LHCN-M2 (cell line): ENCODE results near the gene KLHL24. TPM values are rescaled to one million over a fixed set of nuclear protein-coding genes. Genes with fewer than 3 reads are reported as not detected.
"Not testable (repeated sequence)": the region's sequence is repeated elsewhere in the genome, so short reads cannot be mapped to it uniquely, and the experiment has no call there.

Experiments used
- DNase-seq: peaks from one replicate; pipeline ENCODE4 v3.0.0-alpha.2; 2012; ENCODE audit warnings: low read depth
- total RNA-seq: library from RNA; depleted of rRNA; stranded (reverse); fragments of >200 nt; gene quantifications from 2 replicates; pipeline ENCODE4 v1.2.3, GENCODE V29; 2014

The KLHL24 gene
- total RNA-seq, 1 experiment from 2014 or later = 20.3 TPM

DNA sequence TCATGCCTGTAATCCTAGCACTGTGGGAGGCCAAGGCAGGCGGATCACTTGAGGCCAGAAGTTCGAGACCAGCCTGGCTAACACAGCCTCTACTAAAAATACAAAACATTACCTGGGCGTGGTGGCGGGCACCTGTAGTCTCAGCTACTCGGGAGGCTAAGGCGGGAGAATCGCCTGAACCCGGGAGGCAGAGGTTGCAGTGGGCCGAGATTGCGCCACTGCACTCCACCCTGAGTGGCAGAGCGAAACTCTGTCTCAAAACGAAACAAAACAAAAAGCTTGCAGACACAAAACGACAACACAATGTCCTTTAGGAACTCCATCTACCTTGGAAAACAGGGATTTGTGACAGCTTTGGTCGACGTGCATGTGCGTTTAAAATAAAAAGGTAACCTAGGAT lies 716 bp upstream of the KLHL24 start:
- DNase-seq = no peak

- DNase-seq = no peak
These were observed 354 bp upstream of the KLHL24 start for GRCh38 chr3:183635107-183635430.

DNA sequence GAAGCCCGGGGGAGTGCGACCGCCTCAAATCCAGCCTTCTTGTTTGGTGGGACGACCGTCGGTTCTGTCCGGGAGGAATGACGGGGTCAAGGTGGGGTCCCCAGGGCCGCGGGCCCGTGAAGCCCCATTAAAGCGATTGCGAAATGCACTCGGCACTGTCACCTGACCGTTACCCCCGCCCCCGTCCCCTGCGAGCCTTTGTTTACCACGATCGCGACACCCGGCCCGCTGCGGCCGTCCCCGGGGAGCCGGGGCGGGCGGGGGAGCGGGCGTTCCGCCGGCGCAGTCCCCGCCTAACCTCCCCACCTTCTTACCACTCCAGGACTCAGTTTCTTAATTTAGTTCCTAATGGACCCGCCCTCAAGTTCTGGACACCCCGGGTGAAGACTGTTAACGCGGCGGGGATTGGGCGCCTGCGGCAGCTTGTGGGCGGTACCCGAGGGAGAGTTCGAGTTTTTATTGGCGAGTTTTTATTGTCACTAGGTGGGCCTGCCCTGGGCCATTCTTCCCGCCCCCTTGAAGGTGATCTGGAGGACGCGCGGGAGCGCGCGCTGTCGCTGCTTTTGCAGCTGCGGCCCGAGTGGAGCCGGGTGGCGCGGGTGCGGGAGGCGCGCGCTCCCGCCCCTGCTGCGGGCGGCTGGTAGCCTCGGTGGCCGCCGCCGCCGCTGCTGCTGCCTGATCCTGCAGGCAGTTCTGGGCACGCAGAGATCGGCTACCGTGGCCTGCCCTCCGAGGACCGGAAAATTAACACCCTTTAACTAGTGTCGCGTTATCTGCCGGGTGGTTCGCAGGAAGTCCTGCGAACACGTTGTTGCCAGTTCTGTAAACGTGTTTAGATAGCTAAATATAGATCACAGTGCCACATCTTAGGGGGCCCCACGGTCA lies 1.0 kb downstream of the KLHL24 start:
- DNase-seq = peak; percentile 91

- no peak for DNase-seq
These were observed 1.7 kb downstream of the KLHL24 start for GRCh38 chr3:183637106-183637486.

DNA sequence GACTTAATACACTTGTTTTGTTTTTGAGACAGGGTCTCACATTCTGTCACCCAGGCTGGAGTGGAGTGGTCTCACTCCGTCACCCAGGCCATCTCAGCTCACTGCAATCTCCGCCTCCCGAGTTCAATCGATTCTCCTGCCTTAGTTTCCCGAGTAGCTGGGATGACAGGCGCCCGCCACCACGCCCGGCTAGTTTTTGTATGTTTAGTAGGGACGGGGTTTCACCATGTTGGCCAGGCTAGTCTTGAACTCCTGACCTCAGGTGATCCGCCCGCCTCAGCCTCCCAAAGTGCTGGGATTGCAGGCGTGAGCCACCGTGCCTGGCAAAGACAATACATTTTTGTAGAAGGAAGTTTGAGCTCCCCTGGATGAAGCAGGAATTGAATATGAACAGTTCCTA lies 2.2 kb downstream of the KLHL24 start:
- not testable (repeated sequence) for DNase-seq

DNA sequence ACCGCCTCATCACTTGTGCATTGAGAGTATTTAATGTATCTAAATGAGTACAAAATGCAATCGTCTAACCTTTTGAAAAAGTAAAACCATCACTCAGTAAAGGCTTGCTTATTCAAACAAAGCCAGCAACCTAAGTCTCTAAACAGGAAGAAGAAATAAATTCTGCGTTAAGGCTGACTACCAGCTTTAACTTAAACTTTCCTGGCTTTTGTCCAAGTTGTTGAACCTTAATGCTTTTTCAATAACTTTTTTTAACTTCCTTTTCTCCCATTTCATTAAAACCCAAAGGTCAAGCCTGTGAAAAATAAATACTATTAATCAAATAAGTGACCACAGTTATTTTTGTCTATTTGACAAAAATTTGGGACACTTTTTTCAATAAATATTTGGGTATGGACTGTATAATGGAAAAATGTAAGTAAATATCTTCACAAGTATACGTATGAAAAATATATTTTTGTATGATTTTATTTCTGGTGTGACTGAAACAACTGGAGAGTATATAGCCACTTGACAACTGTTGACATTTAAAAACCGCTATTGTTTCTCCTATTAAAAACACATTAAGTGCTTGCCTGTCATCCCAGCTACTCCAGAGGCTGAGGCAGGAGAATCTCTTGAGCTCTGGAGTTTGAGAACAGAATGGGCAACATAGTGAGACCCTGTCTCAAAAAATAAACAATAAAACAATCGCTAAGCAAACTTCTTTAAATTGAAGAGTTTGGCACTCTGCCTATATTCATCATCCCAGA lies 2.9 kb downstream of the KLHL24 start:
- DNase-seq = no peak

- not testable (repeated sequence) for DNase-seq
These were observed 5.2 kb downstream of the KLHL24 start for GRCh38 chr3:183640635-183641034.

- no peak for DNase-seq
These were observed 6.5 kb downstream of the KLHL24 start for GRCh38 chr3:183641882-183642281.

DNA sequence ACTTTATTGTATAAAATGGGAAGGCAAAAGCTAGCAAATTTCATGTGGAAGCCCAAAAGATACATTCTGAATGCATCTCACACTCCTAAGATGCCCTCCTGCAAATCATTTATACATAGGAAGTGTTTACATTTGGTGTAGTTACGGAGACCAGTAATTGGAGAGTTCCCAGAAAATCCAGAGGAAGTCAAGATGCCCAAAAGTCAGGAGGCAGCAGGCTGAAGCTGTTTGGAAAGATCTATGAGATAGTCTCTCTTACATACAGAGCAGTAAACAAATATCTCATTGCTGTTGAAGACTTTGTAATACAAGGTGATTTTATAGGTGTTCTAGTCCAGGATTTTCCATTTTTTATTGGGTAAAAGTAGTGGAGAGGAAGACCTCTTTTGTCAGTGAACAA lies 8.8 kb downstream of the KLHL24 start:
- DNase-seq = no peak

GRCh38 chr3:183645254-183645653 lies 9.8 kb downstream of the KLHL24 start:
- DNase-seq = no peak

DNA sequence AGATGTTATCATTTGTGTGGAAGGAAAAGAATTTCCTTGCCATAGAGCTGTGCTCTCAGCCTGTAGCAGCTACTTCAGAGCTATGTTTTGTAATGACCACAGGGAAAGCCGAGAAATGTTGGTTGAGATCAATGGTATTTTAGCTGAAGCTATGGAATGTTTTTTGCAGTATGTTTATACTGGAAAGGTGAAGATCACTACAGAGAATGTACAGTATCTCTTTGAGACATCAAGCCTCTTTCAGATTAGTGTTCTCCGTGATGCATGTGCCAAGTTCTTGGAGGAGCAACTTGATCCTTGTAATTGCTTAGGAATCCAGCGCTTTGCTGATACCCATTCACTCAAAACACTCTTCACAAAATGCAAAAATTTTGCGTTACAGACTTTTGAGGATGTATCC lies 15.1 kb downstream of the KLHL24 start:
- DNase-seq = no peak

DNA sequence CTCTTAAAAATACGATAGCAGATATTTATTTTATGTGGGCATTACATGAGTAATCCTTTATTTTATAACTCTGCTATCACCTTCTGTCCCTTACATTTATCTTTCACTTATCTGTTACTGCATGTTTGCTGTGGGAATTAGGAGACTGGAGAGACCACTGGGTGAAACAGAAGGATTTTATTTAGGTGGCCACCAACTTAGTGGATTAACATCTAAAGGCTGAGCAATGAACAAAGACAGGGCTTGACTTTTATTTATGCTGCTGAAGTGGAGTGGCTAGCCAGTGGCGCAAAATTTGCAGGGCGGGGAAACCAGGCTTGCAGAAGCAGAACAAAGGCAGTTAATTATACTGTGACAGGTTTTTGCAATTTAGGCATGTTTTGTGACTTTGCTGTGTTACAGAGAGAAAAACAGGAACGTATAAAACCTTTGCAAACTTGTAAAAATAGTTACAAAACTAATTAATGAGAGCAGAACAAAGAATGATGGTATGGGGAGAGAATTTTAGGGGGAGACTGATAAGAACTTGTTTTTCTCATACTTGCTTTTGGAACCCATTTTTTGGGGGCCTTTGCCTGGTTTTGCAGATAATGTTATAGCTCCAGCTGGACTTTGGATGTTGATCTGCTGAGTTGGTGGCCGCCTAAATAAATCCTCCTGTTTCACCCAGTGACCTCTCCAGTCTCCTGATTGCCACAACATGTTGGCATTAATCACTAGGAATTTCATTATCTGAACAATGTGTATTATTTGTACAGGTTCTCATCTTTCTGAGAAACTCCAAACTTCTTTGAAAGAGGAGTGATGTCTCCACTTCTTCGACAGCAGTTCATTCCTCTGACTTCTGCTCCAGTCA lies 18.0 kb downstream of the KLHL24 start:
- peak; percentile 22 for DNase-seq

DNA sequence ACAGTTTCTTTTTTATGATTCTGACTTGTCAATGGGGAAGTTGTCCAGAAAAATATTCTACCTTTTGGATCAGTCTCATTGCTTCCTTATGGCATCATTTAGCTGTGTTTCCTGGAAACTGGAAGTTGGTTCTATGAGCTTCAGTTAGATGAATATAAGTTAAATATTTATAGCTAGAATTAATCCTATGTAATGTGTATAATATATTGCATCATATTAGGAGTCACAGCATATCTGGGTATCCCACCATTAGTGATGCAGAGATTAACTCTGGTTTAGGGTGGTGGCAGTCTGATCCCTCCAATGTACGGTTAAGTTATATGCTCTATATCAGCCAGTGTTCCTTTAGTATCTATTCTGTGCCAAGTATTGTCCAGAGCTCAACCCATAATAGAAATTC lies 19.3 kb downstream of the KLHL24 start:
- no peak for DNase-seq

GRCh38 chr3:183662099-183662498 lies 26.7 kb downstream of the KLHL24 start:
- DNase-seq = no peak

DNA sequence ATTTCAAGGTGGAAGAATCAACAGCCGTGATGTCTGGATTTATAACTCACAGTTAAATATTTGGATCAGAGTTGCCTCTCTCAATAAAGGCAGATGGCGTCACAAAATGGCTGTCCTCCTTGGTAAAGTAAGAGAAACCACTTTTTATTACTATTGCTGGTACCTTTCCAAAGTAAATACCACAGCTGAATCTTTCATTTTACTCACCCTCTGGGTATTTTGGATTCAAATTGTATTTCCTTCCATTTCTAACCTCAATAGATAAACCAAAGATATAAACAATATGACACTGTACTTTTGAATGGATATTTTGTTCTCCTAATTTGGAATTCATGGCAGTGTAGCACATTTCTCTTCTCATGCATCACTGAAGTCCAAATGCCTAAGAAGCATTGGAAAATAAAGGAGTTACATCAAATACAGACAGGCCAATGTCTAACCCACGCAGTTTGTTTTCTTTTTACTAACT lies 29.5 kb downstream of the KLHL24 start:
- DNase-seq = peak; percentile 95

- DNase-seq = no peak
These were observed 44.6 kb downstream of the KLHL24 start for GRCh38 chr3:183680061-183680460.

GRCh38 chr3:183687705-183688104 lies 52.3 kb downstream of the KLHL24 start:
- no peak for DNase-seq

- DNase-seq = peak; percentile 7
These were observed 53.5 kb downstream of the KLHL24 start for GRCh38 chr3:183688874-183689273.

DNA sequence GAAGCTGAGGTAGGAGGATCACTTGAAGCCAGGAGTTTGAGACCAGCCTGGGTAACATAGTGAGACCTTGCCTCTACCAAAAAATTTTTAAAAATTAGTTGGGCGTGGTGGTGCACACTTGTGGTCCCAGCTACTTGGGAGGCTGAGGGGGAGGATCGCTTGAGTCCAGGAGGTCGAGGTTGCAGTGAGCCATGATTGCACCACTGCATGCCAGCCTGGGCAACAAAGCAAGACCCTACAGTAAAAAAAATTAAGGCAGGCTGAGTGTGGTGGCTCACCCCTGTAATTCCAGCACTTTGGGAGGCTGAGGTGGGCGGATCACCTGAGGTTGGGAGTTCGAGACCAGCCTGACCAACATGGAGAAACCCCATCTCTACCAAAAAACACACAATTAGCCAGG lies 54.2 kb downstream of the KLHL24 start:
- DNase-seq = not testable (repeated sequence)

GRCh38 chr3:183690402-183690995 lies 55.1 kb downstream of the KLHL24 start:
- no peak for DNase-seq

- DNase-seq = no peak
These were observed 57.0 kb downstream of the KLHL24 start for GRCh38 chr3:183692436-183692835.
